ENCODE results near the gene LMAN1L.
"Not testable (repeated sequence)": the region's sequence is repeated elsewhere in the genome, so short reads cannot be mapped to it uniquely, and the experiment has no call there.

GRCh38 chr15:74786081-74786480 lies 26.6 kb upstream of the LMAN1L start:
- TF ChIP-seq CTCF, POLR2A, EP300 (IDR thresholded peaks at IDR 0.05): not testable (repeated sequence)

All from tibial nerve (tissue), 4 donors.